CD4-positive, alpha-beta T cell treated with Interferon alpha-2 for 1 hour (primary cell): ENCODE results near the gene BRME1.
A peak's percentile ranks its signal among the peaks of the same experiment; 100 is the strongest.

ENCODE experiments used
- DNase-seq, 2 donors: peaks; one replicate each; pipeline ENCODE4 v3.0.0-alpha.2; 2020 to 2022

BRME1 gene

DNA sequence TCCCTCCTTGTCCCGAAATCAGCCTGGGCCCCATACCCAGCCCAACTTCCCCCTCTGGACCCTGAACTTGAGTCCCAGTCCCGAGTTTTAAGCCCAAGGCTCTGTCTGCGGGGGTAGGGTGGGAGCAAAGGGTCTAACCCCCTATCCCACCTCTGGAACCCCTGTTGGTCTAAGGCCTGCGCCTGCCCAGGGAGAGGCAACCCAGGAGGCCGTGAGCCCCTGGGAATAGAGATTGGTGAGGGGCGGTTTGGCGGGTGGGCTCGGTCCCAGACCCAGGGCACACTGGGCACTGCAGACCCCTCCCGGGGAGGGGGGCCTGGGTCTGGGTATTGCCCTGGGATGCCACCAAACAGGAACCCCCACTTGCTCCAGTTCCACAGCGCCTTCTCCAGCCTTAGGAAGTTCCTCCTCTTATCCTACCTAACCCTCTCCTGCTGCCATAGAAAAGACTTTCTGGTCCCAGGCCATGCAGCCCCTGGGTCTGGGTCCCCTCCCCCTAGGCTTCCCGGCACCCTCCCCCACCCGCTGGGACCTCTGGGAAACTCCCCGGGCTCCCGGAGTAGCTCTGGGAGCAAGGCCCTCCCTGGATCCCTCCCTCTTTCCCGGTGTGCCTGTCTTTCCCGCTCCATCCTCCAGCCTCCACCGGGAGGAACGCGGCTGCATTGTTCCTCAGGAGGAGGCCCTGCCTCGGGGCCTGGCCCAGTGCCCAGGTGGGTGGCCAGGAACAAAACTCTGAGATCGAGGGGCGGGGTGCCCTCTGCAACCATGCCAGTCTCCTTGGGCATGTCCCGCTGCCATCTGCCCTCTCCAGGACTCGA, 62.6 kb downstream of the BRME1 start:
- no peak for DNase-seq

DNA sequence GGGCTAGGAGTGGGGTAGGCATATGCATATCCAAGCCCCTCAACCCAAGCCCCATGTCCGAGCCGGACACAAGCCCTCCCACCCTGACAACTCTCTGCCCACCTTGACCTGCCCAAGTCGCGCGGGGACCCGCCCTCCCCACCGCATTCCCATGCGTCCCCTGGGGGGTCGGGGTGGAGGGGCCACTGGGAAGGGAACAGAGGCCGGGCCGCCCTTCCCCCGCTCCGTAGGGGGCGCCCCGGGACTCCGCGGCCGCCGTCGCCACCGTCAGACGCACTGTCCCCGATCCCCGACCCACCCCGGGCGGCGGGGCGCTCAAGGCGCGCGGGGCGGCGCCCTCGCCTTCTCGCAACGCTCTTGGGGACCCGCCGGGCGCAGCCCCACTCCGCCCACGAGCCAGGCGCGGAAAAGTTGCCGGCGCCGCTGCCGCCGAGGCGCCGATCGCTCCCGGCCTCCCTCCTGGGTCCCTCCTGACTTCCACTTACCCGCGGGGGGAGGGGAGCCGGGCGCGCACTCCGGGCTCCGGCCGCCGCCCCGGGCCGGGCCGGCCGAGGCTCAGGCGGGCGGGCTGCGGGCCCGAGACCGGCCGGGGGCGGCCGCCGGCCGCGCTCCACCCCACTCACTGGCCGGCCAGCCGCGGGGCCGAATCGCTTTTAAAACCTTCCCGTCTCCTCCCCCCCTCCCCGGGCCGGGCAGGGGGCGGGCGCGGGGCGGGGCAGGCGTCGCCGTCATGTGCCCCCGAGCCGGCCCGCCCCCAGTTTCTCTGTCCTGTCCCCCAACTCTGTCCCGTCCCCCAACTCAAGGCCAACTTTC, 63.4 kb downstream of the BRME1 start:
- peak; percentile 90 to 91 for DNase-seq

DNA sequence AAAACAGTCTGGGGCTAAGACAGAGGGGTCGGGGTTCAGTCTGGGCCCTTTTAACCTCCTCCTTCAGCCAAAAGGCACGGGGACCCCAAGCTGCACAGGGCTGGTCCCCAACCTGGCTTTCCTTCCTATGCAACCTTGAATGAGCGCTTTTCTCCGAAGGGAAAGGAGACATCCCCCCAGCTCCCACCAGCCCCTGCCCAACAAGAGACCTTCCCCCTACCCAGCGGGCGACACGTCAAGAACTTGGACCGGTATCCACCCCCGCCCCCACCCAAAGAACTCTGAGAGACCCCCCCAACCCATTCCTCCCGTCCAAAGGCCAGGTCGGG, 64.0 kb downstream of the BRME1 start:
- peak in 1 of 2 donors; percentile 67 for DNase-seq

DNA sequence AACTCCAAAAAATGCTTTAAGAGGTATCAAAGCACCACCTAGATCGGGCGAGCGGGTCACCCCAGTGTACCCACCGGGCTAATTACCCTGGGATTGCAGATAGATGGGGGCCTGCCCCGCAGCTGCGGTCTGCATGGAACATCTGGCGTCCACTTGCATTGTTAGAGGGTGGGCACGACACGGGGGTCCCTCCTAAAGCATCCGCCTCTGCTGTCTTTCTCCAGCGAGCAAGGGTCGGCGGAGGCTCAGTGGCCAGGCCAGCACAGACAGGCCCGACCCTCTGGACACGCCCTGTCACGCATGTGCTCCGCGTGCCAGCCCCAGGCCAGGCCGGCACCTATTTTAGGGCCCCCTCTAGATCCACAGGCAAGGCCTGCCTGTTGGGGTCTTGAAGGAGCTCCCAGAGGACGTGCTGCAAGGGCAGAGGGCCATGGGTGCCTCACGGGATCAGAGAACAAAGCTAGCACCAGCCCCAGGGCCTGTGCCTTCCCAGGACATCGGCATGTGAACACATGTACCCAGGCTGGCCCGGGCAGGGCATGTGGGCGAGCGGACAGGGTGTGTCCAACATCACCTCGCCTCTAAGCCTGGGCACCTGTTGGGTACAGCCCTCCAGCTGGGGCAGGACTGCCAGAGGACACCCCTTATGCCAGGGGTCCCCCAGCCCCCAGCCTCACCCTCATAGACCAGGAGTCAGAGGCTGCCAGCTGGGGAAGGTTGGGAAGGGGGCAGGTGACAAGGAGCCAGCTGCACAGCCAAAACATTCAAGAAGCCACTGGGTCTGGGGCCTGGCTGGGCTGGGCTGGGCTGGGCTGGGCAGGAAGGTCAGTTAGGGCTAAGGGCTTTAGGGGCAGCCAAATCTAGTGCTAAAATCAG, 64.6 kb downstream of the BRME1 start:
- DNase-seq, result peak; percentile 64 to 74

DNA sequence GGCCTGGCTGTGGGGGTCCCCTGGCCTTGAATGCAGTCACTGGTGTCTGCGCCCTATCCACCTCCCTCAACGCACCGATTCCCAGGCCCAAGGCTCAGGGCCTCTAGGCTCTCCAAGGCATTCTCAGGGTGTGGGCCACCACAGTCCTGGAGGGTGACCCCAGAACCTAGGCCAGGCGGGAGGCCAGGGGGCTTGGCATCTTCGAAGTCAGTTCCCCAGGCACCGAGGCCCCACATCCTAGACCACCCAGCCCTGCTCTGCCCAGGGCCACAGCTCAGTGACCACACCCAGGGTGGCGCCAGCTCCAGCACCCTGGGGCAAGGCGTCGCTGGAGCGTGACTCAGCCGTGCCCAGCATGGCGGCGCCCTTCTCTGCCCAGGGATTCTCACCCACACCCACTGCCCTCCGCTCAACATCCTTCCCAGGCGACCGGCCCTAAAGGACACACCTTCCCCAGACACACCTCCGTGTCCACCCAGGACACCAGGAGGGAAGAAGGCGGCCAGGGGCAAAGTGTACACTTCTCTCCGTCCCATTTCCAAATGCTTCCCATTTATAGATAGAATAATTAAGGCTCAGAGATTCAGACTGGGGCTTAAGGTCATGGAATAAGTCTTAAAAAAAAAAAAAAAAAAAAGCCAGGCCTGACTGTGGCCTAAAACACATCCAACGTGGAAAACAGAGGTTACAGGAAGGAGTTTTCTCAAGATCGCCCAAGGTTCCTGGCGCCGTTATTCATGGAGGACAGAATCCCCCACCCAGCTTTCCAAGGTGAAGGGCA, 65.4 kb downstream of the BRME1 start:
- DNase-seq, result peak; percentile 76 to 79

DNA sequence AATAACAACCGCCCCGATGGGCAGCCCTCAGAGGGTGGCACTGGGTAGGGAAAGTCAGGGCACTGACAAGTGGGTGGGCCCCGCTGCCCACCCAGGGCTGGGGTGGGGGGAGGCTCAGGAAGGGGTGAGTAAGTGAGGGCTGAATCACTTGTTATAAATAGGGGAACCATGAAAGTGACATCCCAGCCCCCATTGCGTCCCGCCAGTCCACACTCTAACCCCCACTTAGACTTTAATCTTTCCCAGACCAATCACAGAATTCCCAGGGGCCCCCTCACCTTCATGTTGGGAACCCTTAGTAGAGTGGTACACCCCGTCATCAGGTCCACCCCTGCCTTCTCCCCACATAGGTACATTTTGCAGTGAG, 66.0 kb downstream of the BRME1 start:
- no peak for DNase-seq

DNA sequence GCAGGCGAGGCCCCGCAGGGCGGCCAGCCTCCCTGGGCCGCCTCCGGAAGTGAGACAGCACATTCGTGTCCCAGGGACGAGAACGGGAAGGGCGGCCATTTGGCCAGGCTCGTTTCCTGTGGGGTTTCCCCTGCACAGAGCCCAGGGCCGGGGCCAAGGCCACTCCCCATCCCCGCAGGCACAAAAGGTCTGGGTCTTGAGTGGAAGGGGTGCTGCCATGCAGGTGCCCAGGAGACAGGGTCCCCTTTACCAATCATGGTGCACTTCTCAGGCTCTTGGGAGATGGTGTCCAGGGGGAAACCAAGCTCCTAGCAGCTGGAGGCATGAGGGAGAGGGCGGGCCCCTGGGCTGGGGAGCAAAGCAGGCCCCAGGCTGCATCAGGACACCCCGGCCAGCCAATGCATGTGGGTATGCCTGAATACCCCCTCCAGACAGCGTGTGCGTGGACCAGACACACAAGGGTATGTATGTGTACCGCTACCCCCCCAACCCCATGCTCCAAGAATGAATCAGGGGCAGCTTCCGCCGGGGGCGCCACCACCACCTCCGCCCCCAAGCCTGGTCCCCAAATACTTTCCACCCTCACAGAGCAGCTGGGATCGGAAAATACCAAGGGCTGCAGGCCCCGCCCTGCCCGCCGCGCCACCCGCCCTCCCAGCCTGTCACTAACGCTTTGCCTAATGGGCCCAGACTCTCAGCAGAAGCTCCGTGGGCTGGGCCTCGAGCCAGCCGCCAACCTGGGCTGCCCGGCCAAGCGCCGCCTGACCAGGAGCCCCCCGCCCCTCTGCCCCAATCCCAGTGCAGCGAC, 66.6 kb downstream of the BRME1 start:
- DNase-seq, result peak; percentile 85 to 90

DNA sequence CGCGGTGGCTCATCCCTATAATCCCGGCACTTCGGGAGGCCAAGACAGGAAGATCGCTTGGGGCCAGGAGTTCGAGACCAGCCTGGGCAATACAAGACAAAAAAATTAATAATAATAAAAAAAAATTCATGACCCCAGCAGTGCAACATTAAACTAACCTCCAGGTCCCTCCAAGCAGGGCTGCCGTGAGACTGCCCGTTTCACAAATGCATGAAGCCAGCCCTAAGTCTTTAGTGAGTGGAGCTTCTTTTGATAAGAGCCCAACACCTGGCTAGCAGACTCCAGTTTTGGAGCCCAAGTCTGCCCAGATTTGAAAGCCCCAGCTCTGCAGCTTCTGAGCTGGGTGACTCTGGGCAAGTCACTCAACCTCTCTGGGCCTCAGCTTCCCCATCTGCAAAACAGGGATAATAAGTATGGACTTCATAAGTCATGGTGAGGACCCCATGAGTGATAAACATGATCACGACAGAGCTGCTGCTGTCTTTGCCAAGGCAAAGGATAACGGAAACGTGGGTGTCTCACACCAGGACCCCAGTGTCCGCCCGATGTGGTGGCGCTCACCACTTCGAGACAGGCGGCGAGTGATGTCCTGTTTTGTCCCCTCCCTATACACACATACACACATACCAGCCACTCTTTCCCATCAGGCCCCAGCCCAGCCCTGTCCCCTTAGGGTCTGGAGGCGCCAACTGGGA, 67.3 kb downstream of the BRME1 start:
- no peak for DNase-seq

DNA sequence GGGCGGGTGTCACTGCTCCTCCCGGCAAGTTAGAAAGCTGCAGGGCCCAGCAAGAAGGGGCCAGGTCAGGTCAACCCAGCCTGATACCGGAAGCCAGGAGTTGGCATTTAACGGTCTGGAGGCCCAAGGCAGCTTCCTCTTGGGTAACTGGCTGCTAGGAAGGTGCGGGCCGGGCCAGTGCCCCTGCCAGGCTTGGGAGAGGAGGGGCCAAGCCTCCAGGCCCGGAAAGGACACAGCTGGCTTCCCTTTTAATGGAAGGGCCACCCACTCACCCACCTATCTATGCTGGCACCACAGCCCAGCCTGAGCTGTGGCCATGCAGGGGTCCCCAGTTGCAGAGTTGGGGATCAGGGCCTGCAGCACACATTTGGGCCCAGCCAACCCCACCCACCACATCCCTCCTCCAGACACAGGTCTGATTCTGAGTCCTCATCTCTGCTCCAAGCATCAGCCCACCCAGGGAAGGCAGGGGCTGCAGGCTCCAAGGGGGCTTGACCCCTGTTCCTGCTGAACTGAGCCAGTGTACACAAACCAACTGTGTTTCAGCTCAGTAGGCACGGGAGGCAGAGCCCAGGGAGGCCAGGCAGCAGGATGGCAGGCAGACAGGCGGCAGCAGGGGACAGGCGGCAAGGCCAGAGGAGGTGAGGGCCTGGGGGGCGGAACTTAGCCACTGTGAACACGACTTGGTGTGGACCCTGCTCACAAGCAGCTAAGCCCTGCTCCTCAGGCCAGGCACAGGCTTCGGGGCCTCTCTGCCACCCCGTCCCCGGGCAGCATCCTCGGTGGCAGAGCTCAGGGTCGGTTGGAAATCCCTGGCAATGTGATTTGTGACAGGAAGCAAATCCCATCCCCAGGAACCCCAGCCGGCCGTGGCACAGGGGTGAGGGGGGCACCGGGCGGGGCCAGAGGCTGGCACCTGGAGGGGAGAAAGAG, 69.9 kb downstream of the BRME1 start:
- peak; percentile 61 to 64 for DNase-seq

DNA sequence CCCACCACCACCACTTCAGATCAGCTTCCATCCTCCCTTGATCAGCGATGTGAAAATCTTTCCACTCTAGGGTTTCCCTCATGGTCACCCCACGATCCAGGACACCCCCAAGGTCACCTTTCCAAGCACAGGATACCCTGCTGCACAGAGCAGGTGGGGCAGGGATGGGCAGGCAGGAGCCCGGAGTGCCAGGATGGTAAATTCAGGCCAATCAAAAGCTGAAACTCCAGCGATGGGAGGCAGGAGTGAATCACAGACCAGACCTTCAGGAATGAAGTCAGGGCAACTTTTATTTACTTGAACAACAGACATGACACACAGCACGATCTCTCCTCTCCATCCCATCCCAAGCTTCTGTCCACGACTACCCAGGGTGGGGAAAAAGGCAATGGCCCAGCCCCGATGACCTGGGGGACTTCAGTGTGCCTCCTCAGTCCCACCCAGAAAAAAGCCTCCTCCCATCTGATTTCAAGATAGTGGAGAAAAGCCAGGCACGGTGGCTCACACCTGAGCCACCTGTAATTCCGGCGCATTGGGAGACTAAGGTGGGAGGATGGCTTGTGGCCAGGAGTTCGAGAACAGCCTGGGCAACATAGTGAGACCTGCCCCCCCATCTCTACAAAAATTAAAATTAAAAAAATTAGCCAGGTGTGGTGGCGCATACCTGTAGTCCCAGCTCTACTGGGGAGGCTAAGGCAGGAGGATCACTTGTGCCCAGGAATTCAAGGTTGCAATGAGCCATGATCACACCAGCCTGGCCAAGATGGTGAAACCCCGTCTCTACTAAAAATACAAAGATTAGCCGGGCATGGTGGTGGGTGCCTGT, 71.5 kb downstream of the BRME1 start:
- no peak for DNase-seq

DNA sequence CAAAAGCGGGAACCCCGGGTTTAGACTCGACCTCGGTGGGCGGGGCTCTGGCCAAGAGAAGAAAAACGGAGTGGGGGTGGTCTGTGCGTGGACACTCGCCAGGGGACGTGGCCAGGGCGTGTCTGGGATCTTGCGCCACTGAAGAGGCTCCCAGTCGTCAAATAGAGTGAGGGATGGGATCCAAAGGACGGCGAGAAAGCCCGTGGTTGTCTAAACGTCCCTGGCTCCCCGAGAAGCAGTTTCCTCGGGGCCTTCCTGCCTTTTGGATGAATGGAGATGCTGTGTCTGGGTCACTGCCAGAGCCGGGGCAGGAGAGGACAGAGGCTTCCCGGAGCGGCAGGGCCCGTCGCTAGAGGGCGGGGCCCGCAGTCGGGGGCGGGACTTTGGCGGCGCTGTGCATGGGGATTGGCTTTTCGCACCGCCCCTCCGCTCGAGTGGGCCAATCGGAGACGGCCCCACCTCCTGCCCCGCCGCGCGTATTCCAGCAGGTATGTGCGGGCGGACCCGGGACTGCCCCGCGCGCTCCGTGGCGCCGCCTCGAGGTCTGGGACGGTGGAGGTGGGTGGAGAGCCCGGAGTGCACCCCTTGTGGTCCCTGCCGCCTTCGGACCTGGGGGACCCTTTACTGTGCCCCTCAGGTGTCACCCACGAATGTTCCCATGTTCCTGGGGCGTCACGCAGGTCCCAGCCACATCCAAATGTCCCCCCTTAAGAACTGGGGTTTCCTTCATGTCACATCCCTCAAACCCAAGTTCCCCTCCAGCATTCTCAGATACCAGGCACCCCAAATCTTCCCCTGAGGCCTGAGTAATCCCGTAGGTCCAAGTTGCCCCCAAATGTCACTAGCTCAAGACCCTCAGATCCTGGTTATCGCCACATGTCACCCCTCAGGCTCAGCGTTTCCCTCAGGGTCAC, 72.3 kb downstream of the BRME1 start:
- peak; percentile 96 for DNase-seq
